Testis (tissue), 3 donors: ENCODE data around the gene TOX2. TPM values are rescaled to one million over a fixed set of nuclear protein-coding genes. Genes with fewer than 3 reads are reported as not detected.

Experiments used
- DNase-seq: peaks from one replicate; pipeline ENCODE4 v3.0.0-alpha.2; 2019
- H3K27ac ChIP-seq, 2 donors: fragments of 200-600 bp; sonication (generic); one replicate each; pipeline ENCODE4 v1.5.1; 2019
- H3K27me3 ChIP-seq: fragments of 200-600 bp; sonication (generic); one replicate; pipeline ENCODE4 v1.5.1; 2019
- H3K36me3 ChIP-seq: fragments of 200-600 bp; sonication (generic); one replicate; pipeline ENCODE4 v1.5.1; 2017; ENCODE audit warnings: low read depth; ENCODE audit errors: missing control alignments
- H3K4me1 ChIP-seq: fragments of 200-600 bp; sonication (generic); one replicate; pipeline ENCODE4 v1.5.1; 2019
- H3K4me3 ChIP-seq, 2 donors: fragments of 200-600 bp; sonication (generic); one replicate each; pipeline ENCODE4 v1.5.1; 2017 to 2019
- H3K9me3 ChIP-seq: fragments of 200-600 bp; sonication (generic); one replicate; pipeline ENCODE4 v1.5.1; 2017
- POLR2A ChIP-seq: fragments of 450-650 bp; IDR thresholded peaks from one replicate; pipeline ENCODE4 v1.6.1; 2017; ENCODE audit warnings: antibody characterized with exemption, mild to moderate bottlenecking, moderate library complexity
- WGBS, 2 donors: methylation state at CpG; one replicate each; pipeline ENCODE4 v1.1.5; 2018; 5-methylcytosine and 5-hydroxymethylcytosine counted together
- intact Hi-C: fragments of 100-400 bp; cut with DNase I; formaldehyde crosslinking; loops from one replicate; pipeline ENCODE4 v1.15.1; 2023; ENCODE audit warnings: low total_unique reads
- polyA plus RNA-seq: library from polyadenylated mRNA; stranded (reverse); fragments of 350-450 nt; fragmentation: Illumina TruSeq; extraction: RNeasy Lipid Tissue Mini Kit (QIAGEN cat#74804); gene quantifications from one replicate; pipeline ENCODE4 v1.2.3, GENCODE V29; 2014; ENCODE audit warnings: low read depth, low replicate concordance; ENCODE audit not compliant: insufficient read depth
- total RNA-seq, 2 donors: library from RNA; depleted of rRNA; stranded (reverse); fragments of >200 nt; gene quantifications; one replicate each; pipeline ENCODE4 v1.2.3, GENCODE V29; 2016
- TF ChIP-seq, protein P1 (sequence below), 3 experiments: fragments of 450-650 bp in 2 of 3; fragments of 200-600 bp in 1 of 3; sonication (generic) in 1 of 3; IDR thresholded peaks; one replicate each; pipeline ENCODE4 v1.5.1; 2016 to 2019; ENCODE audit warnings: antibody characterized with exemption in 3 of 3, mild to moderate bottlenecking in 2 of 3, moderate library complexity in 1 of 3

TOX2 gene
- total and polyA plus RNA-seq, 3 donors from 2014 or later: 43.8 to 67.0 (median 48.1) TPM

DNA sequence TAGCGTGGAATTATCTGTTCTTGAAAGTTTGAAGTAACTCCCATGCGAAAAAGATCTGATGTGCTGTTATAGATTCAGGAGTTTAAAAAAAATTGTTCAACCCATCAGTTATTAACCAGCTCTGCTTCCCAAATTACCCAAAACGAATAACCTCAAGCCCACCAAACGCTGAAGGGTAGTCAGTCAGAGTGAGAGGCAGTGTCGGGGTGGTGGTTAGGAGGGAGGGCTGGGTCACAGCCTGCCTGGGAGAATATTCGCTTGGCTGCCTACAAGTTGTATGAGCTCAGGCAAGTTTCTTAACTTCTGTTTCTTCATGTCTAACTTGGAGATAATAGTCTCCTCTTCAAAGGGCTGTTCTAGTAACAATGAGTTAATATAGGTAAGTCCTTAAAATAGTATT is 157.7 kb downstream of the TOX2 start:
- no peak for DNase-seq
- Histone ChIP-seq H3K27ac (no peak overlapping the region), H3K27me3 (no peaks in the 10 kb centered on the region), H3K4me1 (no peaks in the 10 kb centered on the region), H3K9me3 (no peaks in the 10 kb centered on the region), H3K4me3 (no peak overlapping the region), H3K36me3 (no peaks in the 10 kb centered on the region)
- intact Hi-C loops: no loop called here
- 72 to 73% methylated on average over 6 of the region's 6 CpGs for WGBS, 2 donors
- TF ChIP-seq POLR2A: no peak
- TF ChIP-seq, protein P1, sequence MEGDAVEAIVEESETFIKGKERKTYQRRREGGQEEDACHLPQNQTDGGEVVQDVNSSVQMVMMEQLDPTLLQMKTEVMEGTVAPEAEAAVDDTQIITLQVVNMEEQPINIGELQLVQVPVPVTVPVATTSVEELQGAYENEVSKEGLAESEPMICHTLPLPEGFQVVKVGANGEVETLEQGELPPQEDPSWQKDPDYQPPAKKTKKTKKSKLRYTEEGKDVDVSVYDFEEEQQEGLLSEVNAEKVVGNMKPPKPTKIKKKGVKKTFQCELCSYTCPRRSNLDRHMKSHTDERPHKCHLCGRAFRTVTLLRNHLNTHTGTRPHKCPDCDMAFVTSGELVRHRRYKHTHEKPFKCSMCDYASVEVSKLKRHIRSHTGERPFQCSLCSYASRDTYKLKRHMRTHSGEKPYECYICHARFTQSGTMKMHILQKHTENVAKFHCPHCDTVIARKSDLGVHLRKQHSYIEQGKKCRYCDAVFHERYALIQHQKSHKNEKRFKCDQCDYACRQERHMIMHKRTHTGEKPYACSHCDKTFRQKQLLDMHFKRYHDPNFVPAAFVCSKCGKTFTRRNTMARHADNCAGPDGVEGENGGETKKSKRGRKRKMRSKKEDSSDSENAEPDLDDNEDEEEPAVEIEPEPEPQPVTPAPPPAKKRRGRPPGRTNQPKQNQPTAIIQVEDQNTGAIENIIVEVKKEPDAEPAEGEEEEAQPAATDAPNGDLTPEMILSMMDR (IDR thresholded peaks at IDR 0.05): no peak

DNA sequence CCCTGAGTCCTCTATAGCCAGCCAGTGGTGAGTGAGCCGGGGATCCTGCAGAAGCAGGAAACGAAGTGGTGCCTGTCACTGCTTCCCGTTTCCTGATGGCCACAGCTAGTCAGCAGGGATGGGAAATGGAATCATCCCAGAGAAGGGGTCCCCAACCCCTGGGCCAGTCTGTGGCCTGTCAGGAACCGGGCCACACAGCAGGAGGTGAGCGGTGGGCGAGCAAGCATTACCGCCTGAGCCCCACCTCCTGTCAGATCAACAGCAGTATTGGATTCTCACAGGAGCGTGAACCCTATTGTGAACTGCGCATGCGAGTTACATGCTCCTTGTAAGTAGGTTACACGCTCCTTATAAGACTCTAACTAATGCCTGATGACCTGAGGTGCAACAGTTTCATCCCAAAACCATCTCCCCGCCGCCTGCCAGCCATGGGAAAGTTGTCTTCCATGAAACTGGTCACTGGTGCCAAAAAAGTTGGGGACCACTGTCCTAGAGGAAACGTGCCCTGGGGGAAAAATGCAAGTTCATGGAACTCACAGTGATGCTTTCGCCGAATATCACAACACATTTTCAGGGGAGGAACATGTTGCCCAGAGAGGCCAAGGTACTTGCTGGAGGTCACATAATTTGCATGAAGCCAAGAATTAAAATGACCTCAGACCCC is 158.5 kb downstream of the TOX2 start:
- WGBS, 2 donors: 72 to 80% methylated on average over 12 to 16 of the region's 16 CpGs
- Histone ChIP-seq H3K4me3 (no peak overlapping the region), H3K9me3 (no peaks in the 10 kb centered on the region), H3K27me3 (no peaks in the 10 kb centered on the region), H3K36me3 (no peaks in the 10 kb centered on the region), H3K4me1 (no peaks in the 10 kb centered on the region), H3K27ac (no peak overlapping the region)
- TF ChIP-seq POLR2A: no peak
- TF ChIP-seq, protein P1 (IDR thresholded peaks at IDR 0.05): no peak
- no peak for DNase-seq
- intact Hi-C loops: no loop called here

DNA sequence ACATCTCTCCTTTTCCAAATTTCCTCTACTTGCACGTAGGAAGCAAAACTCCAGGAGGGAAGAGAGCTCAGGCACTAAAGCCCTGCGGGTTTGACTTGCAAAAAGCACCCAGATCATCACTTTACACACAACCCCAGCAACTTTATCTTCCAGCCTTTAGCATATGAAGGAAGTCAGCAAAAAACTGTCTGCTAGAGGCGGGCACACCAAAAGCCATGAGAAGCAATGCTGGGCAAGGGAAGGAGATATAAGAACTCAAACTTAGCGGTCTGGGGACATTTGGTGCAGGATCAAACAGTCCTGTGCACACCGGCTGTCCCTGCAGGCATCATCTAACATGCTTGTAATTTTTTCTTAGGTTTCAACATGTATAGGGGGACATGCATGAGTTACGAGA is 159.0 kb downstream of the TOX2 start:
- WGBS, 2 donors: 75 to 81% methylated on average over 6 of the region's 6 CpGs
- intact Hi-C loops: no loop called here
- DNase-seq: no peak

DNA sequence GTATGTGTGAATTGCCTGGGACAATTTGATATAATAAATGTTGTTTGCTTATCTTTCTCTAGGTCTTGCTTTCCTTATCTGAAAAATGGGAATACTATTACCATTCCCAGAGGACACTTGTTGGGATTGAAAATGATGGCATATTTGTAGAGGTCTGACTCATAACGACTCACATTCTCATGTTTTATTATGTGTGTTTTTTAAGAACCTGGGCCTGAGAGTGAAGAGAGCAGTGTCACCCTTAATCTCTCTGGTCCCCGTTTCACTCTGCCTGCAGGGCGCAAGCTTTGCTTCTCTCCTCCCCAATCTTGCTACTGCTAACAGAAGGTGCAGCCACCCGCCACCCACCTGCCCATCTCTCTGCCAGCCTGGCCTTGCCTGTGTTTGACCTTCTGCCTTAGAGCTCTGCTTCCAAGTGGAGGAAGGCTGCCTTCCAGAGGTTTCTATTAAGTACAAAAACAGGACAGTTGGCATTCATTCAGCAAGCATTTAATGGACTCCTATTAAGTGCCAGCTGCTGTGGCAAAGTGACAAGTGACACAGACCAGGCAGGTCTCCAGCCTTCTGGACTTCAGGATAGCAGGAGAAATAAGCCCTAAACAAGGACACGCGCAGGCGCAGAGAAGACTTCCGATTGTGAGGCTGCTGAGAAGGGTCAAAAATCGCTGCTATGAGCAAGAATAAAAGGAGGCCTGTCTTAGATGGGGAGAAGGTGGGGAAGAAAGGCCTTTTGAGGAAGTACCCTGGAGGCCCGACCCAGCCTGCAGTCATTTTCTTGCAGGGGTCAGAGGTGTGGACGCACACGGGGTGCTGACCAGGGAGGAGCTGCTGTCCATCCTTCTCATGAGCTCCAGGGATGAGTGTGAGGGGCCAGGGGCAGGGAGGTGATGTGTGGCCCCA is 159.8 kb downstream of the TOX2 start:
- 80 to 84% methylated on average over 12 of the region's 12 CpGs for WGBS, 2 donors
- H3K9me3 ChIP-seq: no peaks in the 10 kb centered on the region
- H3K27me3 ChIP-seq: no peaks in the 10 kb centered on the region
- no peaks in the 10 kb centered on the region for H3K4me1 ChIP-seq
- no peak overlapping the region for H3K27ac ChIP-seq
- no peak overlapping the region for H3K4me3 ChIP-seq
- DNase-seq: no peak
- no peak for TF ChIP-seq POLR2A
- TF ChIP-seq, protein P1 (IDR thresholded peaks at IDR 0.05): no peak
- intact Hi-C loops: no loop called here
- no peaks in the 10 kb centered on the region for H3K36me3 ChIP-seq

More for the DNA sequence above, 159.0 kb downstream of the TOX2 start:
- Histone ChIP-seq H3K4me3 (no peak overlapping the region), H3K27ac (no peak overlapping the region), H3K9me3 (no peaks in the 10 kb centered on the region), H3K4me1 (no peaks in the 10 kb centered on the region), H3K27me3 (no peaks in the 10 kb centered on the region), H3K36me3 (no peaks in the 10 kb centered on the region)
- TF ChIP-seq, protein P1 (IDR thresholded peaks at IDR 0.05): no peak
- TF ChIP-seq POLR2A: no peak
